Activated T-cell treated with anti-CD3 and anti-CD28 coated beads for 1 hour (primary cell): ENCODE measurements around the gene C14orf132.

Source experiments
- DNase-seq: peaks from one replicate; pipeline ENCODE4 v3.0.0-alpha.2; 2020; ENCODE audit warnings: low read depth

C14orf132 gene

DNA sequence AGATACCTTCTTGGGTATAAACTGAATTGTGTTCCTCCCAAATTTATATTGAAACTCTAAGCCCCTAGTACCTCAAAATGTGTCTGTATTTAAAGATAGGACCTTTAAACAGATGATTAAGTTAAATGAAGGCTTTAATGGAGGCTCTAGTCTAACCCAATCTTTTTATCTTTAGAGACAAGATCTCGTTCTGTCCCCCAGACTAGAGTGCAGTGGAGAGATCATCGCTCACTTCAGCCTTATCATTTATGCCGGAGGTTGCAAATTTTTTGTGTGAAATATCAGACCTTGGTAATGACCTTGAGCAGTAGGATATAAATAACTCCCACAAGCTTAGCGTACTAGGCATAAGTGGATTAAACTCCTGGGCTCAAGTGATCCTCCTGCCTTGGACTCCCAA lies 81.8 kb downstream of the C14orf132 start:
- DNase-seq: no peak

DNA sequence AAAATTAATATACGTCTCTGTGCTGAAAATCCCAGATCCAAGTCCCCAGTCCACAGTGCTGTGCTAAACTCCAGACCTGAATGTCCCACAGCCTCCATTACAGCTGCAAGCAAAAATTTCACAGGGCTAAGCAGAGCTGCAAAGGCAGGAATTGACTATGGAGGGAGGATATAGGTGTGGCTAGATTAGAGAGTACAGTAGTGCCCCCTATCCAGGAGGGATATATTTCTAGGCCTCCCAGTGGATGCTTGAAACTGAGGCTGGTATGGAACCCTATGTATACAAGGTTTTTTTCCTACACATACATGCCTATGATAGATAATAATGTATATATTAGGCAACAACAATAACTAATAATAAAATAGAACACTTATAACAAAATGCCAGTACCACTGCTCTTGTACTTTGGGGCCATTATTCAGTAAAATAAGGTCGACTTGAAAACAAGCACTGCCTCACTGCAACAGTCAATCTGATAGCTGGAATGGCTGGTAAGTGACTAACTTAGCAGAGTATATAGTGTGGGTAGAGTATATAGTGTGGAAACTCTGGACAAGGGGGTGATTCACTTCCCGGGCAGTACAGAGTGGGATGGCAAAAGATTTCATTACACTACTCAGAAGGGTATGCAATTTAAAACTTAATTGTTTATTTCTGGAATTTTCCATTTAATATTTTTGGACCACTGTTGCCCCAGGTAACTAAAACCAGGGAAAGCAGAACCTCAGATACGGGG lies 82.7 kb downstream of the C14orf132 start:
- no peak for DNase-seq

DNA sequence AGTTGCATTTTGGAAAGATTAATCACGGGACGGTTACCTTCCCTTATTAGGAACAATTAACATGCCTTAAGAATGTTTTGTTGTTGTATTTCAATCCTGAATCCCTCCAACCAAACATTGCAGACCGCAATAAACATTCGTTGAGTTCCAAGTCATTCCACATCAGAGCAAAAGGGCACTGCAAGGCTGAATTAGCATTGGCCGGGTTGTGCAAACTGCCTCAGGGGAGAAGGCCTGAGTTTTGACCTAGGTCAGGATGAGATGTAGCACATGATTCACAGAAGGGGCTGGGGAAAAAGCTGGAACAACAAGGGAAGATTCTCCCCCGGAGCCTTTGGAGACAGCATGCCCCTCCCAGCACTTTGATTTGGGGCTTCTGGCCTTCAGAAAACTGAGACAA lies 83.3 kb downstream of the C14orf132 start:
- no peak for DNase-seq

GRCh38 chr14:96125536-96125935 lies 86.4 kb downstream of the C14orf132 start:
- no peak for DNase-seq

GRCh38 chr14:96126339-96126782 lies 87.2 kb downstream of the C14orf132 start:
- DNase-seq: no peak

- DNase-seq: no peak
Measured at GRCh38 chr14:96126783-96127271, 87.7 kb downstream of the C14orf132 start.

DNA sequence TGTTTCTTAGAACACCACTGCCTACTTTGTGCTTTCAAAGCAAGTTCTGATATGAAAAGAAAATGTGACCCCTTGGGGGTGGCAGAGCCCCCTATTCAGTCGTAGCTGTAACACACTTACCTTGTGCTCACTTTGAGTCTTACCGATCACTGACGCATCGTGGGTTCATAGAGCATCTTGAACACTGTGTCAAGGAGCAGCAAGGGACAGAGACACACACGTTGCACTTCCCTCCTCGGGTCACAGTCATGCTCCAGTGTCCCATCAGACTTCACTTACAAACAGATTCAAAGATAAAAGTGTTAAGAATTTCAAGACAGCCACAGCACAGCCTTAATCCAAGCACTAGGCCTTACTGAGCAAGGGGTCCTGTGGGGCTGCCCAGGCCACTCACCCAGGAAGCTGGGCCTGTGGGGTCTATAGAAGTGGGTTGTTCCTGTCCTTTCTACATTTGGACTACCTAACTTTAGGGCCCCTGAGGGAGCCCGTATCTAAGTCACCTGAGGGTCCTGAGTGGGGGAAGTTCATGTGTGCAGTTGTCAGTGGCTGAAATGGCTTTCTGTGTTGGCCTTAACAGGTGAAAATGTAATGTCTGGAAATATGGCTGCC lies 90.1 kb downstream of the C14orf132 start:
- DNase-seq: no peak

DNA sequence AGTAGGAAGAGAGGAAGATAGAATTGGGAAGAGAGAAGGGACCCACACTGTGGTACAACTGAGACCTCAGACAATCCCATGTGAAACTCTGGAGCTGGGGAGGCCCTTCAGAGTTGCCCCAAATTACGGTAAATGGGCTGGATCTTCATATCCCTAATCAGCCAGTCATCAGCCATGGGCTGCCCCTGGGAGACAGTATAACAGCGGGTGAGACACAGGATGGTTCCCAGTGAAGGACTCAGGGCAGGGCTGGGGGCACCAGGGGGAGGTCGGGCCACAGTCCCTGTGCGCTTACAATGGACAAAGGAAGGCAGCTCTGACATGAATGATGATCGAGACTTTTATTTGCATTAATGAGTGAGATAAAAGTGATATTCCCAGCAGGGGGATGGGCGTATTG lies 91.2 kb downstream of the C14orf132 start:
- no peak for DNase-seq

- DNase-seq: no peak
Measured at GRCh38 chr14:96130854-96131253, 91.7 kb downstream of the C14orf132 start.

DNA sequence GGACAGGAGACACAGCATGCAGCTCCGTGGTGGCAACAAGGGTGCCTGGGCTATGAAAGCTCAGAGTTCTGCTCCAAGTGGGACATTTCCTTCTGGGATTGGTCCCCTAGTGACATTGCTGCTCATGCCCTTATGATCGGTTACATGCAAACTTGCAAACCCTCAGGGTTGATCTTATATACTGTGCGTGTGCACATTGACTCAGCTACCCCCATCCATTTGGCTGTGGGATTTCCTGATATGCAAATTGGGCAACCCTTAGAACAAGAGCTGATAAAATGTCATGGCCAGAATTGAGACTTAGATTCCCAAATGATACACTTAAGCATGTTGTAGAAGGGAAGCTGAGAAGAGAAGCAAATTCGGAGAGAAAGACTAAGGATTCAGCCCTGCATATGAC lies 92.7 kb downstream of the C14orf132 start:
- DNase-seq: no peak

DNA sequence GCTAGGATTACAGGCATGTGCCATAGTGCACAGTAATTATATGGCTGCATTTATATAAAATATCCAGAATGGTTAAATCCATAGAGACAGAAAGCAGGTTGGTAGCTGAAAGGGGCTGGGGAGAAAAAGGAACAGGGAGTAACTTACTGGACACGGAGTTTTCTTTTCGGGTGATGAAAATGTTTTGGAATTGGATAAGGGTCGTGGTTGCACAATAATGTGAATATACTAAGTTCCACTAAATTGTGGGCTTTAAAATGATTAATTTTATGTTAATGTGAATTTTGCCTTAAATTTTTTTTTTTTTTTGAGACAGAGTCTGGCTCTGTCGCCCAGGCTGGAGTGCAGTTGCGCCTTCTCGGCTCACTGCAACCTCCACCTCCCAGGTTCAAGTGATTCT lies 95.3 kb downstream of the C14orf132 start:
- DNase-seq: no peak

DNA sequence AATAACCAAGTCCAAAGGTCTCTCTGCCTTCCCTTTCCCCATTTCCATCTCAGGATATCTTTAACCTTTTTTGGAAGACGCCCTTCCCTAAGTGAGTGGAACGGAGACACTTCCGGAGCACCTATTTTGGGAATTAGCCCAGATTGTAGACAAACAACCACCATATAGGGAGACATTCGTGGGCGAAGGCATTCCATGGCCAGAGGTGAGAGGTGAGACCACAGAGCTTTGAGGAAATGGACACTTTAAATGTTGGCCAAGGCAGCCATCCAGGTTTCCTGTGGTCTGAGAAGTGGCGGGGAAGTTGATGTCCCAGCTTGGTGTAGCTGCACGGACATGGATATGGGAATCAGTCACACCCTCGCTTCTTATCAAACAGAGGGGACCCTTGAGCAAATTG lies 96.1 kb downstream of the C14orf132 start:
- no peak for DNase-seq

DNA sequence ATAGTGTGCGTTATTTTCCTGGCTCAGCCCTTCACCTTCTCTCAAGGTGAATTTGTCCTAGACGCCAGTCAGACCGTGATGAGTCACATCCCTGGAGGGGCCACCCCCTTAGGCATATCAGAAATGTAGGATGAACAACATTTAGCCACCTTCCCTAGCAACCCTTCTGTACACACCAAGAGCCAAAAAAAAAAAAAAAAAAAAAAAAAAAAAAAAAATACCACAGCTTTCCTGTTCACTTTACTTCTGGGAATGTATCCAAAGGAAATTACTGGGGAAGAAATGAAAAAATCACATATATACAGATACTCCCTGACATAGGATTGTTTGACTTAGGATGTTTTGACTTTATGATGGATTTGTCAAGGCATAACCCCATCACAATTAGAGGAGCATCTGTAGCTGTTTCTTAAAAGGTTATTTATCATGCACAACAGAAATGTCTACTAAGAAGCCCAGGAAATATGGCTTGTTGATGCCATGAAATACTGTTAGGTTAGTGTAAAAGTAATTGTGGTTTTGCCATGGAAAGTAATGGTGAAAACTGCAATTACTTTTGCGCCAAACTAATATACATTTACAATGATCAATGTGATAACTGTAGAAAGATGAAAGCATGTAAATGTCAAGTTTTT lies 97.3 kb downstream of the C14orf132 start:
- DNase-seq: no peak

DNA sequence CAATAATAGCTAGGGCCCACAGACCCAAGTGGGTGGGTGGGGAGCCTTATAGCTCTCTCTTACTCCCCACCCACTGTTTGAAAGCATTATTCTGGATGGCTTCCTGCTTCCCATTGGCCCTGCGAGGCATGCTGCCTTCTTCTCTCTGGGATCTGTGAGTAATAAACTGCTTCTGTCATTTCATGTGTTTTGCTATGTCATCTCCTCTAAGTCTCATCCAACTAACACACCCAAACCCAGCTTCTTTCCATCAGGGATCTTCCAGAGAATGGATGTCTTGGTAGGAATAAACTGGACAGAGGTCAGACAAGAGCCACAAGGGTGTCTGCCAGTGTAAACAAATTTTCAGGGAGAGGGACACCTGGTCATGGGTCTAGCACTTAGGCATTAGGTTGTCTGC lies 99.1 kb downstream of the C14orf132 start:
- no peak for DNase-seq

DNA sequence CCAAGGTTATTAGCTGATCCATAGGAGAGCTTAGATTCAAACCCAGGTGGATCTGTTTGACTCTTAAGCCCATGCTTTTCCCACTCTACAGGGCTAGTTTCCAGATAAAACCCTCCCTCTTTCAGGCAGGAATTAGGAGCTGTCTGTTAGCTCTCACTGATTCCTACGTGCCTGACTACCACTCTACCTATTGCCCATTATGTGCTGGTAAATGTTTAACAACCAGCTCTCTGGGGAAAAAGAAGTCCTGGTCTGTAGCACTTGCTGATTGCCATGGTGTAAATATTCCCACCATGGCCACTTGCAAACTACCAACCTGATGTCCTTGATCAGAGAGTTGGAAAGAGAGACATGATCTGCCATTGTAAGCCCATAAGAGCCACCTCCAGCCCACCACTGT lies 100.0 kb downstream of the C14orf132 start:
- DNase-seq: no peak

DNA sequence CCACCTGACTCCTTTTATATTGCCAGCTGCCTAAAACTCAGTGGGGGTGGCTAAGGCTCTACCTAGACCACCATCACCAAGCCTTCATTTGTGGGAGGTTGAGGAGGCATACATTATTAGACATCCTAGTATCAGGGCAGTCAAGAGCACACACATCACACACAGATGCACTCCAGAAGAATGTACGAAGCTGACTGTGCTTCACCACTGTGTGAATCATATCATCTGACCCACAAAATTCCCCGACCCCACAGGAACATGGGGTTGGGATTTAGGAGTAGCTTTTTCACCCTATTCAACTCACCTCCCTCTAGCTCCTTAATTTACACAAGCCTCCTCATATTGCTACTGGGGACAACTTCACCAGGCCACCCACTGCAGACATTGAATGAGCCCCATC lies 100.7 kb downstream of the C14orf132 start:
- DNase-seq: no peak

DNA sequence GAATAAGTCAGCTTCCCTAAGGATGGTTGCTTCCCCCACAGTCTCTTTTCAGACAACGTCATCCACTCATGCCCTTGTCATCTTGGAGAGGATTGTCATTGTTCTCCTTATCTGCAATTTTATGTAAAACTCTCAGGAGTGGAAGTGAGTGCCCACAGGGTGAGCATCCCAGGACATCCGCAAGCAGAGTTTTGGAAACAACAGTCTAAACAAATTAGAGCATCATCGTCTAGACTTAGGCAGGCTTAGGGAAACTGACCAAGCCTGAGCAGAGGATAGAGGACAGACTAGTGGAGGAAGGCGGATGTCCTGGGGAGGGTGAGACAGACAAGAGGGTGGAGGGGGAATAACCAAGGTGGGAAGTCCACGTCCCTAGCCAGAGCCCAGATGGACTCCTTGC lies 101.8 kb downstream of the C14orf132 start:
- DNase-seq: no peak
